HG03558 (cell line): ENCODE measurements around the gene AURKA.
"Not testable (repeated sequence)": the region's sequence is repeated elsewhere in the genome, so short reads cannot be mapped to it uniquely, and the experiment has no call there.

ENCODE experiments used
- ATAC-seq: cut with Tn5 transposase; IDR thresholded peaks from one replicate; pipeline ENCODE4 v1.9.1; 2021; ENCODE audit warnings: moderate number of reproducible peaks; ENCODE audit not compliant: unreplicated experiment; ENCODE audit errors: extremely low read depth

Gene AURKA

GRCh38 chr20:56392881-56393482 lies 967 bp upstream of the AURKA start:
- no peak for ATAC-seq

- peak; percentile 2 for ATAC-seq
Measured at GRCh38 chr20:56391596-56392131, 351 bp downstream of the AURKA start.

GRCh38 chr20:56391037-56391436 lies 978 bp downstream of the AURKA start:
- ATAC-seq = no peak

GRCh38 chr20:56390396-56390795 lies 1.6 kb downstream of the AURKA start:
- ATAC-seq = not testable (repeated sequence)

GRCh38 chr20:56389807-56390206 lies 2.2 kb downstream of the AURKA start:
- no peak for ATAC-seq

- no peak for ATAC-seq
Measured at GRCh38 chr20:56388882-56389281, 3.1 kb downstream of the AURKA start.

GRCh38 chr20:56386219-56386618 lies 5.8 kb downstream of the AURKA start:
- ATAC-seq = no peak

- no peak for ATAC-seq
Measured at GRCh38 chr20:56385130-56385529, 6.9 kb downstream of the AURKA start.

- no peak for ATAC-seq
Measured at GRCh38 chr20:56383334-56383733, 8.7 kb downstream of the AURKA start.

- ATAC-seq = no peak
Measured at GRCh38 chr20:56382696-56383095, 9.3 kb downstream of the AURKA start.

- ATAC-seq = no peak
Measured at GRCh38 chr20:56381501-56381900, 10.5 kb downstream of the AURKA start.

GRCh38 chr20:56380375-56380774 lies 11.6 kb downstream of the AURKA start:
- ATAC-seq = no peak

GRCh38 chr20:56378386-56378785 lies 13.6 kb downstream of the AURKA start:
- ATAC-seq = no peak

- no peak for ATAC-seq
Measured at GRCh38 chr20:56376331-56376730, 15.7 kb downstream of the AURKA start.

- no peak for ATAC-seq
Measured at GRCh38 chr20:56373942-56374341, 18.1 kb downstream of the AURKA start.

GRCh38 chr20:56372850-56373249 lies 19.2 kb downstream of the AURKA start:
- no peak for ATAC-seq

GRCh38 chr20:56371977-56372376 lies 20.0 kb downstream of the AURKA start:
- no peak for ATAC-seq

- ATAC-seq = no peak
Measured at GRCh38 chr20:56369179-56369578, 22.8 kb downstream of the AURKA start.

- ATAC-seq = no peak
Measured at GRCh38 chr20:56368351-56369134, 23.5 kb downstream of the AURKA start.

GRCh38 chr20:56363491-56363890 lies 28.5 kb downstream of the AURKA start:
- no peak for ATAC-seq

- no peak for ATAC-seq
Measured at GRCh38 chr20:56362833-56363413, 29.1 kb downstream of the AURKA start.
